ENCODE results near the gene SNX18. TPM values are rescaled to one million over a fixed set of nuclear protein-coding genes. Genes with fewer than 3 reads are reported as not detected.

Gene SNX18
- total RNA-seq, 1 experiment from 2014 or later, result 16.0 TPM

DNA sequence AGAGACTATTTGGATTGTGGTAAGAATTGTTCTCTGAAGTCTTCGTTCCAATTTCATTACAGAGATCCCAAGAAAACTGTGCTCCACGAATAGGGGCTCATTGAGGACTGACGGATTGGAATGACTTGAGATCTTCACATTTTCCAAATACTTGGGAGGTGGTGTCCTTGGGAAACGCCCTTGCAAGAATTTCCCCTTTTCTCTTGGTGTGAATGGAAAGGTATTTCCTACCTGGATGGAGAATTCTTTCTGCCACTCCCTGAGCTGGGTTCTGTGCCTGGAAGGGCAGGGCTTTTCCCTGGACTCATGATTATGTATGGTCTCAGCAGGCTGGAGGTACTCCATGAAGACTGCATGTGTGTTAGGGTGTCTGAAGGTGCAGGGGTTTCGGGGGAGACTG lies 53.9 kb downstream of the SNX18 start:
- intact Hi-C loops (cut with micrococcal nuclease), result no loop called here

More for the DNA sequence above, 53.9 kb downstream of the SNX18 start:
- H3K9me2 ChIP-seq (ENCODE audit: insufficient read depth), result no peaks in the 10 kb centered on the region
- no peaks in the 10 kb centered on the region for H3K4me1 ChIP-seq (ENCODE audit: control insufficient read depth in 1 of 2, insufficient read depth in 2 of 2, low read length in 2 of 2)
- RAD21 ChIA-PET (ENCODE audit: low non-redundant PET in 1 of 2, low total read pairs in 2 of 2, uncharacterized antibody in 2 of 2, unreplicated experiment in 2 of 2), result no interaction called here
- no peak overlapping the region for H3K9ac ChIP-seq (ENCODE audit: low read length)
- H4K20me1 ChIP-seq (ENCODE audit: insufficient read depth), result no peaks in the 10 kb centered on the region
- no peak for DNase-seq (ENCODE audit: low read depth, low spot score)
- ATAC-seq, result no peak
- no TSS peak for BruUV-seq (replicated peaks)
- TF ChIP-seq POLR2A (IDR thresholded peaks at IDR 0.05; ENCODE audit: borderline replicate concordance, extremely low read depth, insufficient read depth, insufficient read length), result no peak
- no peak for TF ChIP-seq TCF7L2 (IDR thresholded peaks at IDR 0.05; ENCODE audit: borderline replicate concordance, extremely low read depth, insufficient read depth, insufficient read length)
- no peak for TF ChIP-seq CBX3 (IDR thresholded peaks at IDR 0.05; ENCODE audit: low read depth)
- no peak for TF ChIP-seq POLR2AphosphoS5 (IDR thresholded peaks at IDR 0.05; ENCODE audit: low read depth, low read length)
- TF ChIP-seq EZH2phosphoT487 (IDR thresholded peaks at IDR 0.05; ENCODE audit: borderline replicate concordance), result no peak
- no peak for TF ChIP-seq SIN3A (IDR thresholded peaks at IDR 0.05; ENCODE audit: low read depth)
- TF ChIP-seq EGR1 (IDR thresholded peaks at IDR 0.05; ENCODE audit: low read depth), result no peak
- TF ChIP-seq, protein P1, sequence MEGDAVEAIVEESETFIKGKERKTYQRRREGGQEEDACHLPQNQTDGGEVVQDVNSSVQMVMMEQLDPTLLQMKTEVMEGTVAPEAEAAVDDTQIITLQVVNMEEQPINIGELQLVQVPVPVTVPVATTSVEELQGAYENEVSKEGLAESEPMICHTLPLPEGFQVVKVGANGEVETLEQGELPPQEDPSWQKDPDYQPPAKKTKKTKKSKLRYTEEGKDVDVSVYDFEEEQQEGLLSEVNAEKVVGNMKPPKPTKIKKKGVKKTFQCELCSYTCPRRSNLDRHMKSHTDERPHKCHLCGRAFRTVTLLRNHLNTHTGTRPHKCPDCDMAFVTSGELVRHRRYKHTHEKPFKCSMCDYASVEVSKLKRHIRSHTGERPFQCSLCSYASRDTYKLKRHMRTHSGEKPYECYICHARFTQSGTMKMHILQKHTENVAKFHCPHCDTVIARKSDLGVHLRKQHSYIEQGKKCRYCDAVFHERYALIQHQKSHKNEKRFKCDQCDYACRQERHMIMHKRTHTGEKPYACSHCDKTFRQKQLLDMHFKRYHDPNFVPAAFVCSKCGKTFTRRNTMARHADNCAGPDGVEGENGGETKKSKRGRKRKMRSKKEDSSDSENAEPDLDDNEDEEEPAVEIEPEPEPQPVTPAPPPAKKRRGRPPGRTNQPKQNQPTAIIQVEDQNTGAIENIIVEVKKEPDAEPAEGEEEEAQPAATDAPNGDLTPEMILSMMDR (IDR thresholded peaks at IDR 0.05 in 2 of 3, conservative IDR thresholded peaks at IDR 0.05 in 1 of 3; ENCODE audit: borderline replicate concordance in 1 of 3, insufficient read depth in 1 of 3, low read depth in 2 of 3, low read length in 2 of 3), result no peak
- no peak for TF ChIP-seq ZNF274 (IDR thresholded peaks at IDR 0.05; ENCODE audit: low read depth, low read length)
- TF ChIP-seq, protein P2, sequence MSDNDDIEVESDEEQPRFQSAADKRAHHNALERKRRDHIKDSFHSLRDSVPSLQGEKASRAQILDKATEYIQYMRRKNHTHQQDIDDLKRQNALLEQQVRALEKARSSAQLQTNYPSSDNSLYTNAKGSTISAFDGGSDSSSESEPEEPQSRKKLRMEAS (IDR thresholded peaks at IDR 0.05), result no peak
- no peaks in the 10 kb centered on the region for H3K9me3 ChIP-seq (ENCODE audit: control insufficient read depth in 1 of 2, insufficient read depth in 1 of 2, low read depth in 1 of 2, low read length in 2 of 2)
- no peaks in the 10 kb centered on the region for H3K27me3 ChIP-seq (ENCODE audit: insufficient read depth, low read length)
- H3K4me3 ChIP-seq (replicated peaks in 1 of 2; ENCODE audit: low read depth in 1 of 2, low read length in 2 of 2), result no peak overlapping the region
- no peak overlapping the region for H2AFZ ChIP-seq (ENCODE audit: low read depth, low read length, poor library complexity, severe bottlenecking)
- H3K27ac ChIP-seq (ENCODE audit: low read depth, low read length), result no peak overlapping the region
- H3K79me2 ChIP-seq (ENCODE audit: insufficient read depth, low read length), result no peaks in the 10 kb centered on the region
- CTCF ChIA-PET, result no interaction called here
- no peaks in the 10 kb centered on the region for H3K36me3 ChIP-seq (ENCODE audit: control insufficient read depth in 1 of 2, insufficient read depth in 2 of 2, low read length in 2 of 2)
- no peak overlapping the region for H3K4me2 ChIP-seq (ENCODE audit: low read length)
- POLR2A ChIA-PET, result no interaction called here
